ENCODE data around the gene KNCN. TPM values are rescaled to one million over a fixed set of nuclear protein-coding genes. Genes with fewer than 3 reads are reported as not detected.

KNCN gene
- total RNA-seq, 2 donors from 2014 or later = not detected

- Histone ChIP-seq H3K4me3 (no peak overlapping the region), H3K9ac (ENCODE audit: low read depth in 2 of 2, low read length in 2 of 2) (no peak overlapping the region), H3K27me3 (no peaks in the 10 kb centered on the region), H3K27ac (no peak overlapping the region), H3K9me3 (no peaks in the 10 kb centered on the region), H3K4me1 (no peaks in the 10 kb centered on the region), H3K36me3 (no peaks in the 10 kb centered on the region)
- TF ChIP-seq CTCF (IDR thresholded peaks at IDR 0.05) = no peak
- no peak for DNase-seq
- intact Hi-C loops (cut with DNase I) = no loop called here
These were observed 39.2 kb downstream of the KNCN start for GRCh38 chr1:46512135-46512791.

- no peaks in the 10 kb centered on the region for H3K27me3 ChIP-seq
- no peaks in the 10 kb centered on the region for H3K9me3 ChIP-seq
- H3K27ac ChIP-seq = no peak overlapping the region
- intact Hi-C loops (cut with DNase I) = no loop called here
- DNase-seq = no peak
- H3K4me1 ChIP-seq = no peaks in the 10 kb centered on the region
- H3K9ac ChIP-seq (ENCODE audit: low read depth in 2 of 2, low read length in 2 of 2) = no peak overlapping the region
- no peaks in the 10 kb centered on the region for H3K36me3 ChIP-seq
- H3K4me3 ChIP-seq = no peak overlapping the region
- TF ChIP-seq CTCF (IDR thresholded peaks at IDR 0.05) = no peak
These were observed 40.5 kb downstream of the KNCN start for GRCh38 chr1:46510998-46511365.

- no peak for DNase-seq
- no peaks in the 10 kb centered on the region for H3K36me3 ChIP-seq
- no peak overlapping the region for H3K27ac ChIP-seq
- TF ChIP-seq CTCF (IDR thresholded peaks at IDR 0.05) = no peak
- H3K4me3 ChIP-seq = no peak overlapping the region
- intact Hi-C loops (cut with DNase I) = no loop called here
- no peaks in the 10 kb centered on the region for H3K27me3 ChIP-seq
- H3K9ac ChIP-seq (ENCODE audit: low read depth in 2 of 2, low read length in 2 of 2) = no peak overlapping the region
- H3K9me3 ChIP-seq = no peaks in the 10 kb centered on the region
- no peaks in the 10 kb centered on the region for H3K4me1 ChIP-seq
These were observed 41.0 kb downstream of the KNCN start for GRCh38 chr1:46510341-46510997.

- no peak overlapping the region for H3K27ac ChIP-seq
- no peak overlapping the region for H3K4me3 ChIP-seq
- H3K9ac ChIP-seq (ENCODE audit: low read depth in 2 of 2, low read length in 2 of 2) = no peak overlapping the region
- intact Hi-C loops (cut with DNase I) = no loop called here
- no peaks in the 10 kb centered on the region for H3K4me1 ChIP-seq
- H3K9me3 ChIP-seq = no peaks in the 10 kb centered on the region
- no peak for TF ChIP-seq CTCF (IDR thresholded peaks at IDR 0.05)
- H3K27me3 ChIP-seq = no peaks in the 10 kb centered on the region
- no peak for DNase-seq
- H3K36me3 ChIP-seq = no peaks in the 10 kb centered on the region
These were observed 42.7 kb downstream of the KNCN start for GRCh38 chr1:46508757-46509156.

DNA sequence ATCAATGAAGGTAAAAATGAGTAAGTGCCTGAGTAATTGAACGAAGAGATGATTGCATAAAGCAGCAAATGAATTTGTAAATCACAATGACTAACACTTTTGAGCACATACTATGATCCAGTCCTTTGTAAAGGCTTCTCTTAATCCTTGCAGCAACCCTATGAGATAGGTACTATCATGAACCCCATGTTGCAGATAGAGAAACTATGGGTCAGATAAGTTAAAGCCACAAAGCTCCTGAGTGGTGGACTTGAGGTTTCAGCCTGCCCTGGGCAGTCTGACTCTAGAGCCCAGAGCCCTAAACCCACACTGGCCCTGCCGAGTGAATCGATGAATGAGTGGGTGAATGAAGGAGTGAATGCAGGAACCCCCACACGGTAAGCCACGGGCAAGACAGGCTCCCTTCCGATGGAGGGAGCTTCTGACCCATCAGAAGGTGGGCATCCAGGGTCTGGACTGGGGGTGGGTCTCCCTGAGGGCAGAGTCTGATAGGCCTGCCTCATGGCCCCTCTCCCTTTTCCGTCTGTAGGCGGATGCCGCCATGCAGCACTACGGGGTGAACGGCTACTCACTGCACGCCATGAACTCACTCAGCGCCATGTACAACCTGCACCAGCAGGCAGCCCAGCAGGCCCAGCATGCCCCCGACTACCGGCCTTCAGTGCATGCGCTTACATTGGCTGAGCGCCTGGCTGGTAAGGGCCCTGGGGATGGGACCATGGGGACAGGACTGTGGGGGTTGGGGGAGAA lies 44.8 kb downstream of the KNCN start:
- TF ChIP-seq CTCF (IDR thresholded peaks at IDR 0.05) = no peak
- H3K9me3 ChIP-seq = no peaks in the 10 kb centered on the region
- H3K27ac ChIP-seq = no peak overlapping the region
- no peak overlapping the region for H3K4me3 ChIP-seq
- H3K27me3 ChIP-seq = no peaks in the 10 kb centered on the region
- intact Hi-C loops (cut with DNase I) = no loop called here
- no peaks in the 10 kb centered on the region for H3K4me1 ChIP-seq
- no peak for DNase-seq
- no peak overlapping the region for H3K9ac ChIP-seq (ENCODE audit: low read depth in 2 of 2, low read length in 2 of 2)
- no peaks in the 10 kb centered on the region for H3K36me3 ChIP-seq
